GM18498 (cell line): ENCODE measurements around the gene TEX19.

ENCODE experiments used
- ATAC-seq: cut with Tn5 transposase; IDR thresholded peaks from one replicate; pipeline ENCODE4 v1.9.1; 2021; ENCODE audit warnings: mild to moderate bottlenecking, moderate library complexity; ENCODE audit not compliant: unreplicated experiment

TEX19 gene

DNA sequence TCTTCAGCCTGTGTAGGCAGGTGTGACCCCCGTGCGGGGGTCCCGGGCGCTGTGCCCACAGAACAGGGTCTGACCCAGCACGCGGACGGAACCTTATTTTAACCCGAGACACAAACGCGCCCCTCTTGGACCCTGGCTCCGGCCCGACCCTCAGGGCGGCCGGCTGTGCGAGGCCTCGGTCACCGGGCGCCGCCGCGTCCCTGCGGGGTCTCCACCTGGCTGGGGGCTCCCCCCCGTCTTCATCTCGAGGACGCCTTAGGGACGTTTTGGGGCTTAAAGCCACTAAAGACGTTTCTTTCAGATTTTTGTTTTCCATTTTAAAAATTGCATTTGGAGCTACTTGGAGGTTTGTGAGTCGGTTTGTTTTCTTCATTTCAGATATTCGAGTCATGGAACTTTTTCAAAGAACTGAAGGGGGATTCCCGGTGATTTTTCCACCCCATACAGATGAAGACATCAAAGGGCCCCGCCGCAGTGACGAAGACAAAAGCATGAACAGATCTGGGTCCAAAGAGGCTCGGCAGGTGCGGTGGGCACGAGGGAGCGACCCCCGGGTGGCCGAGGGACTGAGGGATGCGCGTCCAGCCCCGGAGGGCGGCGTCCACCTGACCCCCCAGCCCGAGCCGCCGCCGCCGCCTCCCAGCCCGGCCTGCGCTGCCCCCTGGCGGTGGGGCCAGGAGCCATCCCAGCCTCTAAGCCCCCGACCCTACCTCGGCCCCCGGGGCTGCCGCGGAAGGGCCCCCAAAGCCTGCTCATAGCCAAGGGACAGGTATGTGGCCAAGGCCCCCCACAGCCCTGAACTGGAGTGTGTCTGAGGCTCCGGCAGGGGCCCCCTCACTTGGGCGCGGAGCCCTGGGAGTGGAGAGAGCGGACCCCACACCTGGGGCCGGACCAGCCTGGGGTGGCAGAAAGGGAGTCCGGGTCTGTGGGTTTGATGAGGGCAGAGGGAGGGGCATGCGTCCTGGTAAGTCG lies 37.8 kb upstream of the TEX19 start:
- no peak for ATAC-seq

- no peak for ATAC-seq
Observed at GRCh38 chr17:82321947-82322466, 37.0 kb upstream of the TEX19 start.

- no peak for ATAC-seq
Observed at GRCh38 chr17:82322526-82323453, 36.3 kb upstream of the TEX19 start.

DNA sequence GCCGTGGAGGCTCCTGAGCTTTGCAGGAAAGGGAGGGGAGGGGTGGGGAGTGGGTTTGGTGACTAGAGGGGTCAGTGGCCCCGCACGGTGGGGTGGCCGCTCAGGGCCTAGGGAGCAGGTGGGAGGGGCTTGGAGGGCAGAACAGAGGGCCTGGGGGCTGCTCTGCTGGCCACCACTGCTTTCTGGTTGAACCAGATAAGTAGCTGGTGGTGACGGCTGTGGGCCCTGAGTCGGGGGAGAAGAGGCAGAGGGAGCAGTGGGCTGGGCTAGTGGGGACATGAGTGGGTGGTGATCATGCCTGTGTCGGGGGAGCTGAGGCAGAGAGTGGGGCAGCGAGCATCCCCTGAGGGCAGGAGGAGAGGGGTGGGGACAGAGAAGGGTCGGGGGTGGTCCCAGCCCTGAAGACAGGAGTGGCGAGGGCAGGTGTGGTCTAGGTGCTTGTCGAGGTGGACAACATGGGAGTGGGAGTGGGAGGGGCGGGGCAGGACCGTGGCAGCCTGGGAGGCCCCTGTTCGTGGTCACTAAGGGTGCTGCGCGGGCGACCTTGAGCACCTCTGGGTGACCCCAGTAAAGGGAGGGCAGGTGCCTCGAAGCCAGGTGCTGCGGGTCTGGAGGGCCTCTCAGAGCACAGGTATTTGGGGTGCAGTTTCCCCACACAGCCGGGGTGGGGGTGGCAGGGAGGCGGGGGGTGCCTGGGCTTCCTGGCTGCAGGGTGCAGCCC lies 35.4 kb upstream of the TEX19 start:
- no peak for ATAC-seq

DNA sequence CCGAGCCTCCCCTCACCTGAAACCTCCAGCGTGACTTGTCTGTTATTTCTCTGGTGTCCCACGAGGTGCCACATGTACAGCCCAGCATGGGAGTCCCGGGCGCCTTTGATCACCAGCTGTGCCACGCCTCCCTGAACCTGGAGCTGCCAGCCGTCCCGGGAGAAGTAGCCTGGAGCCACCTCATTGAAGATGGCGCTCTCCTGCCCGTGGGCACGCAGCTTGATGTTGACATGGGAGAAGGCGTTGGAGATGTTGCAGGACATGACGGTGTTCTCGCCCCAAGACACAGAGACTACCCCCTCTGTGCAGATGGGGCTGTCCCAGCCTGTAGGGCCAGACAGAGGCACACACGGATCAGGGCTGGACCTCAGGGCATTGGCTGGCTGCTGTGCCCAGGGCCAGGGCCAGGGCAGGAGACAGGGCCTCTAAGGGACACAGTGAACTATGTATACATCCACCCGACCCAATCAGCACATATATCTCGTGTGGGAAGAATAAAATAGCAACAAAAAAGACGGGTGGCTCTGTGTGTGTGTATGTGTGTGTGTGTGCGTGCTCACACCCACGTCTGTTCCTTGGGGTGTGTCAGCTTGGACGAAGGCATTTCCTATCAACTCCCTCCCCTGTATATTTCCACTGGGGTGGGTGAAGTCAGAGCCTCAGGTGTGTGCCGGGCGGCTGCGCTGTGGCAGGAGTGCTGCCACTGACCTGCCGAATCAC lies 34.3 kb upstream of the TEX19 start:
- no peak for ATAC-seq

GRCh38 chr17:82325286-82326180 lies 33.5 kb upstream of the TEX19 start:
- no peak for ATAC-seq

- no peak for ATAC-seq
Observed at GRCh38 chr17:82327289-82327688, 31.8 kb upstream of the TEX19 start.

DNA sequence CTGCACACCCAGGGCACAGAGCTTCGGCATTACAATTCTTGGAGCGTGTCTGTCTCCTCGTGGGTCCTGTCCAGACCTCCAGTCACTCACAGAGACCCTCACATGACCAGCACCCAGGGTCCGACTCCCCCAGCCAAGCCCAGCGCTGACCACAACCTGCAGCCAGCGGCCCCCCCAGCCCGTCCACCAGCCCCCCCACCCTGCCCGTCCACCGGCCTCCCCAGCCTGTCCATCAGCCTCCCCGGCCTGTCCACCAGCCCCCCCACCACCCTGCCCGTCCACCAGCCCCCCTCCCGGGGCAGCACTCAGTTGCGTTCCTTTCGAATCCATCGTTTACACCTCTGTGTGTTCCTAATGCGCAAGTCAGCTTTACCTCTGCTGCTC lies 31.3 kb upstream of the TEX19 start:
- ATAC-seq: no peak

DNA sequence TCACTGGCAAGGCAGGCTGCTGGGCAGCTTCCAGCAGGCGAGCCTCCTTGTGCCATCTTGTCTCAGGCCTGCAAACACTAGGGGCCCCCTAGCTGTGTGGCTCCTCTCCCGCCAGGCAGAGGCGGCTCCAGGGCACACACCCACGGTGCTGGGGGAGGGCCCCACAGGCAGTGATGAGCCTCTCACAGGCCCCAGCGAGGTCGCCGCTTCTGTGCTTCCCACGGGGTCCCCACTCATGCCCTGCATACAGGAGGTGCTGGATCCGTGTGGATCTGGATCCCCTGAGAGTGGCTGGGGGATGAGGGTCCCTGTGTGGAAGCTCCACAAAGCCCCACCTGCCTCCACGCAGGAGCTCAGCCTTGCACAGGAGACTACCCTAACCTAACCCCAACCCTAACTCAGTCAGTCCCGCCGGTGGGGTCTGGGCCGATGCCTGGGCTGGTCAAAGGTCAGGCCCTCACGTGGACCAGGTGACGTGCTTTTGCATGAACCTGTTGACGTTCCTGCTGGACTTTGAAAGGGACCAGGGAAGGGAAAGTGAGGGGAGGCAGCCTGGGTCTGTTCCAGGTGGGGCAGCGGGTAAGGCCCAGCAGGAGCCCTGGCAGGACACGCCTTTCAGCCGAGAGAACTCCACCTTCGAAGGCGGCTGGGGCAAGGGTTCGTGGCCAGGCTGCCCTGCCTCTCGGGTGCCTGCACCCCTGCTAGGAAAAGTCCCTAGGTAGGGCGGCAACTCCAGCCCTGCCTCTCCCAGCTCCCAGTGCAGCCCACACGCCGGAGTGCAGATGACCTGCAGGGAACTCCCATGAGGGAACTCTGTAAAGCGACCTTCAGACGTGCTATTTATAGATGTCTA lies 30.7 kb upstream of the TEX19 start:
- ATAC-seq: no peak

DNA sequence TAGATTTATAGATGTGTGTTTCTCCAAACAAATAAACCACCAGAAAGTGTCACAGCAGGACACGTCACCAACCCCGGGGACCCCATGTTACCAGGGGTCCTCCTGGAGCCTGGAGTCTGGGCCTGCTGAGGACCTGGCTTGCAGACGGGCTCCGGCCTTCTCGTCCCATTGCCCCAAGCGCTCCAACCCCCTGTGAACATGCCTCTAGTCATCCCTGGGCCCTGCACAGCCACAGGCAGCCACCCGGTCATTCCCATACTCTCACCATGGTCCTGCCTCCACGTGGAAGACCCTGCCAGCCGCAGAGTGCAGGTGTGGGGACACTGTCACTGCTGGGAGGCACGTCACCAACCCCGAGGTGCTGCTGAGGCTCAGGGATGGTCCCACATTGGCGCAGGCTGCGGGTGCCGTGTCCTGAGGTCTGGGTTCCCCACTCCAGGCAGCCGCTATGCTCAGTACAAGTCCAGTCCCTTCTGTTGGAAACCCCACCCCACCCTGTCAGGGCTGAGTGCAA lies 30.0 kb upstream of the TEX19 start:
- ATAC-seq: no peak

DNA sequence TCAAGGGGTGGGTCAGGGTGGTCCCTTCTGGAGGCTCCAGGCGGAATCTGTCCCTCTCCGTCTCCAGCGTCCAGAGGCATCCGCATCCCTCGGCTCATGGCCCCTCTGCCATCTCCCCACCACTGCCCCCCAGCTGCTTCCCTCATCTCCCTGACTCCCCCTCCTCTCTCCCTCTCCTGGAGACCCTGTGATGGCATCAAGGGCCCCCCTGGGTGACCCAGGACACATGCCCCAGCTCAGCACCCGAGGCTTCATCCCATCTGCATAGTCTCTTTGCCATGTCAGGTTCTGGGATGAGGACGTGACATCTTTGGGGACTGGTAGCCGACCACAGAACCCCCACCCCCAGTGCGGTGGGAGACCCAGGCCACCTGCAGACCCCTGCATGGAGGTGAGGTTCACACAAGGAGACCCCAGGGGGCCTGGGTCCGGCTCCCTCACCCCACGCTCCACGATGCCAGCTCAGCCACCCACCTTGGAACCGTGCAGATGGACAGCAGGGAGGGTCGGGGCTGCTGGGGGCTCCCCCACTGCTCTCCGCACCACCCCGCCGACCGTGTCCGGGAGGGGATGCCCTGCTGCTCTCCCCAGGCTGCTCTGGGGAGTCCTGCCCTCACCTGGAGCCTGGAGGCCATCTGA lies 29.2 kb upstream of the TEX19 start:
- no peak for ATAC-seq

- no peak for ATAC-seq
Observed at GRCh38 chr17:82330322-82331239, 28.5 kb upstream of the TEX19 start.

DNA sequence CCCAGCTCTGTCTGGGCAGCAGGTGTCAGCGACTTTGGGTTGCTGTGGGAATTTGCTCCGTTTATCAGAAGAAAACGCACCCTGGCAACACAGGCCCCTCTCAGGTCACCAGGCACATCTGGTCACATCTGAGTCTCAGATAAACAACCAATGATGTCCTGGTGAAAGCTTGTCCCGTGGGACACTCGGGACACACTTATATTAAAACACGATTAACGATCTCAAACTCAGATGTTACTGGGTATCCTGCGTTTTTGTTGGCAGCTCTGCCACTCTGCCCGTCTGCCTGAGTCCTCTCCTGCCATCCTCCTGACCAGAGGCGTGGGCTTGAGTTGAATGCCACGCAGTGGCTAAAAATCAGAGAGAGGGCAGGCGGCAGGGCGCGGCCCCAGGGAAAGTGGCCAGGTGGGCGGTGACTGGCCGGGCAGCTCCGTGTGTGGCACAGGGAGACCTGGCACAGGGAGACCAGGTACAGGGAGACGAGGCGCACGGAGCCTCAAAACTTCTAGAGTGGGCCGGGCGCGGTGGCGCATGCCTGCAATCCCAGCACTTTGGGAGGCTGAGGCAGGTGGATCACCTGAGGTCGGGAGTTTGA lies 27.6 kb upstream of the TEX19 start:
- ATAC-seq: no peak

GRCh38 chr17:82332669-82333278 lies 26.3 kb upstream of the TEX19 start:
- no peak for ATAC-seq

GRCh38 chr17:82333279-82334171 lies 25.5 kb upstream of the TEX19 start, which contains the start of gene SECTM1:
Gene SECTM1 (minus strand): TSS chr17:82333766. CDS start chr17:82327240, 6,526 bp downstream.
- no peak for ATAC-seq
